ENCODE data around the gene TMEM97.
"Not testable (repeated sequence)": the region's sequence is repeated elsewhere in the genome, so short reads cannot be mapped to it uniquely, and the experiment has no call there.

Gene TMEM97

GRCh38 chr17:28338769-28339212, 19.8 kb downstream of the TMEM97 start:
- not testable (repeated sequence) for DNase-seq

GRCh38 chr17:28339431-28339830, 20.4 kb downstream of the TMEM97 start:
- DNase-seq: no peak

GRCh38 chr17:28340374-28340773, 21.4 kb downstream of the TMEM97 start:
- no peak for DNase-seq

GRCh38 chr17:28341516-28341915, 22.5 kb downstream of the TMEM97 start:
- DNase-seq: no peak

- no peak for DNase-seq
These were observed 23.3 kb downstream of the TMEM97 start for GRCh38 chr17:28342313-28342712.

GRCh38 chr17:28343491-28343932, 24.5 kb downstream of the TMEM97 start:
- DNase-seq: no peak

- DNase-seq: no peak
These were observed 25.0 kb downstream of the TMEM97 start for GRCh38 chr17:28344011-28344410.

GRCh38 chr17:28344435-28344901, 25.5 kb downstream of the TMEM97 start:
- DNase-seq: no peak

- DNase-seq: no peak
These were observed 26.6 kb downstream of the TMEM97 start for GRCh38 chr17:28345419-28346198.

GRCh38 chr17:28346199-28346580, 27.2 kb downstream of the TMEM97 start:
- DNase-seq: no peak

GRCh38 chr17:28346746-28347246, 27.8 kb downstream of the TMEM97 start:
- DNase-seq: no peak

- no peak for DNase-seq
These were observed 28.4 kb downstream of the TMEM97 start for GRCh38 chr17:28347261-28347891.

- DNase-seq: no peak
These were observed 30.0 kb downstream of the TMEM97 start for GRCh38 chr17:28348979-28349378.

- no peak for DNase-seq
These were observed 31.3 kb downstream of the TMEM97 start for GRCh38 chr17:28350271-28350670.

GRCh38 chr17:28357061-28357900, 38.3 kb downstream of the TMEM97 start, which contains the start of gene POLDIP2:
POLDIP2 (minus strand) TSS chr17:28357527; CDS start chr17:28357448, 79 bp downstream.
- DNase-seq: peak; percentile 89

GRCh38 chr17:28357901-28358197, 38.8 kb downstream of the TMEM97 start:
- no peak for DNase-seq

- DNase-seq: no peak
These were observed 44.2 kb downstream of the TMEM97 start for GRCh38 chr17:28363186-28363585.

- DNase-seq: no peak
These were observed 45.0 kb downstream of the TMEM97 start for GRCh38 chr17:28363776-28364650.

- DNase-seq: no peak
These were observed 45.8 kb downstream of the TMEM97 start, which contains the start of gene SEBOX for GRCh38 chr17:28364665-28365363. SEBOX (minus strand) TSS chr17:28365199; CDS start chr17:28365151, 48 bp downstream.

GRCh38 chr17:28365487-28365886, 46.5 kb downstream of the TMEM97 start:
- no peak for DNase-seq

- no peak for DNase-seq
These were observed 47.6 kb downstream of the TMEM97 start for GRCh38 chr17:28366605-28367004.

Measured in effector CD8-positive, alpha-beta T cell (primary cell).